H7 (cell line): ENCODE results near the gene GREB1L. TPM values are rescaled to one million over a fixed set of nuclear protein-coding genes. Genes with fewer than 3 reads are reported as not detected.
A peak's percentile ranks its signal among the peaks of the same experiment; 100 is the strongest.

Experiments used
- DNase-seq: peaks from one replicate; pipeline ENCODE4 v3.0.0; 2012
- H3K27me3 ChIP-seq: 2 replicates; pipeline ENCODE4 v1.6.0; 2011; ENCODE audit warnings: mild to moderate bottlenecking, low read length; ENCODE audit not compliant: control insufficient read depth, insufficient read depth
- H3K36me3 ChIP-seq: replicated peaks from 2 replicates; pipeline ENCODE4 v1.5.1; 2011; ENCODE audit warnings: low read length; ENCODE audit not compliant: control insufficient read depth, insufficient read depth
- H3K4me3 ChIP-seq: 2 replicates; pipeline ENCODE4 v1.5.1; 2011; ENCODE audit warnings: low read depth, mild to moderate bottlenecking, control low read depth, low read length, moderate library complexity; ENCODE audit not compliant: insufficient read depth
- total RNA-seq: library from RNA; depleted of rRNA; stranded (reverse); fragments of >200 nt; shearing (Covaris generic); gene quantifications from 2 replicates; pipeline ENCODE4 v1.2.3, GENCODE V29; 2014

The GREB1L gene
- total RNA-seq, 1 experiment from 2014 or later: 0.03 TPM

GRCh38 chr18:21242780-21243401 is 859 bp downstream of the GREB1L start:
- peaks cover 75% of the 10 kb centered on the region for H3K27me3 ChIP-seq
- DNase-seq: peak; percentile 71
- H3K36me3 ChIP-seq: no peaks in the 10 kb centered on the region
- H3K4me3 ChIP-seq: peak overlapping the region; percentile 48

- Histone ChIP-seq H3K4me3 (no peak overlapping the region), H3K27me3 (peaks cover 3% of the 10 kb centered on the region), H3K36me3 (no peaks in the 10 kb centered on the region)
- DNase-seq: no peak
These were observed 12.5 kb downstream of the GREB1L start for GRCh38 chr18:21254576-21254975.

GRCh38 chr18:21255211-21255610 is 13.2 kb downstream of the GREB1L start:
- Histone ChIP-seq H3K4me3 (no peak overlapping the region), H3K36me3 (no peaks in the 10 kb centered on the region), H3K27me3 (no peaks in the 10 kb centered on the region; the same call in 1 of the 2 replicates)
- DNase-seq: no peak

- H3K36me3 ChIP-seq: no peaks in the 10 kb centered on the region
- no peak for DNase-seq
- H3K4me3 ChIP-seq: no peak overlapping the region
- no peaks in the 10 kb centered on the region; the same call in 1 of the 2 replicates for H3K27me3 ChIP-seq
These were observed 15.4 kb downstream of the GREB1L start for GRCh38 chr18:21257386-21257785.

GRCh38 chr18:21260621-21261020 is 18.6 kb downstream of the GREB1L start:
- no peaks in the 10 kb centered on the region for H3K27me3 ChIP-seq

GRCh38 chr18:21261352-21261751 is 19.3 kb downstream of the GREB1L start:
- H3K36me3 ChIP-seq: no peaks in the 10 kb centered on the region
- H3K27me3 ChIP-seq: no peaks in the 10 kb centered on the region
- H3K4me3 ChIP-seq: no peak overlapping the region
- no peak for DNase-seq

More at GRCh38 chr18:21260621-21261020, 18.6 kb downstream of the GREB1L start:
- no peak overlapping the region for H3K4me3 ChIP-seq
- H3K36me3 ChIP-seq: no peaks in the 10 kb centered on the region
- no peak for DNase-seq

GRCh38 chr18:21262244-21262643 is 20.2 kb downstream of the GREB1L start:
- H3K36me3 ChIP-seq: no peaks in the 10 kb centered on the region
- no peak overlapping the region for H3K4me3 ChIP-seq
- no peak for DNase-seq
- H3K27me3 ChIP-seq: no peaks in the 10 kb centered on the region

GRCh38 chr18:21262979-21263378 is 20.9 kb downstream of the GREB1L start:
- Histone ChIP-seq H3K36me3 (no peaks in the 10 kb centered on the region), H3K4me3 (no peak overlapping the region), H3K27me3 (no peaks in the 10 kb centered on the region)
- no peak for DNase-seq

GRCh38 chr18:21264651-21265050 is 22.6 kb downstream of the GREB1L start:
- H3K4me3 ChIP-seq: no peak overlapping the region
- no peaks in the 10 kb centered on the region for H3K27me3 ChIP-seq
- no peaks in the 10 kb centered on the region for H3K36me3 ChIP-seq
- DNase-seq: peak; percentile 21

GRCh38 chr18:21265971-21266673 is 24.1 kb downstream of the GREB1L start:
- Histone ChIP-seq H3K27me3 (no peaks in the 10 kb centered on the region), H3K4me3 (no peak overlapping the region), H3K36me3 (no peaks in the 10 kb centered on the region)
- no peak for DNase-seq

- no peaks in the 10 kb centered on the region for H3K36me3 ChIP-seq
- no peaks in the 10 kb centered on the region for H3K27me3 ChIP-seq
- no peak for DNase-seq
- H3K4me3 ChIP-seq: no peak overlapping the region
These were observed 25.4 kb downstream of the GREB1L start for GRCh38 chr18:21267400-21267799.

- H3K27me3 ChIP-seq: no peaks in the 10 kb centered on the region
- H3K4me3 ChIP-seq: no peak overlapping the region
- DNase-seq: no peak
- H3K36me3 ChIP-seq: no peaks in the 10 kb centered on the region
These were observed 27.3 kb downstream of the GREB1L start for GRCh38 chr18:21269349-21269748.

GRCh38 chr18:21270453-21270852 is 28.4 kb downstream of the GREB1L start:
- DNase-seq: no peak
- Histone ChIP-seq H3K27me3 (no peaks in the 10 kb centered on the region), H3K4me3 (no peak overlapping the region), H3K36me3 (no peaks in the 10 kb centered on the region)

- no peak for DNase-seq
- Histone ChIP-seq H3K27me3 (no peaks in the 10 kb centered on the region), H3K4me3 (no peak overlapping the region), H3K36me3 (no peaks in the 10 kb centered on the region)
These were observed 30.1 kb downstream of the GREB1L start for GRCh38 chr18:21272016-21272579.

GRCh38 chr18:21273568-21273967 is 31.5 kb downstream of the GREB1L start:
- Histone ChIP-seq H3K27me3 (no peaks in the 10 kb centered on the region), H3K4me3 (no peak overlapping the region), H3K36me3 (no peaks in the 10 kb centered on the region)
- no peak for DNase-seq
